ENCODE data around the gene CLEC20A. TPM values are rescaled to one million over a fixed set of nuclear protein-coding genes. Genes with fewer than 3 reads are reported as not detected.

CLEC20A gene
- total and polyA plus RNA-seq, 2 experiments from 2014 or later: not detected

DNA sequence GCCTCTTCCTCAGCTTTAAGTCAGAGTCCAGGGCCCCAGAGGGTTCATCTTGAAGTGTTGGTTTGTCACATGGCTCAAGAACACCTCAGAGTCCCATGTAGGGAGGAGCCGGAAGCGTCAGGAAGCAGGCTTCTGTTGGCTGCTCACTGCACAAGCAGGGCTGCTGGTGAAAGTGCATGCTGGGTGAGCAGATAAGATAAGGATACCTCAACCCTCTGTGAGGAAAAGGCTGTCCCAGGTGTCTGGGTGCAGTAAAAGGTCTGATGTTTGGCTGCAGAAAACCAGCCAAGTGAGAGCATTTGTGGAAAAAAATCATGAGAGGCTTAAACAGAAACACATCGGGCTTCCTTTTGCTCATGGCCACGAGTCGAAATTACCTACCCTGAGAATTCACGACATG is 9.9 kb upstream of the CLEC20A start:
- Histone ChIP-seq H3K36me3 (ENCODE audit: insufficient read depth) (no peaks in the 10 kb centered on the region), H3K27ac (ENCODE audit: low read depth) (no peak overlapping the region), H3K4me1 (ENCODE audit: insufficient read depth) (no peaks in the 10 kb centered on the region), H3K4me3 (no peak overlapping the region), H2AFZ (no peak overlapping the region), H3K9me2 (ENCODE audit: insufficient read depth) (no peaks in the 10 kb centered on the region; the same call in 1 of the 2 replicates), H3K79me2 (replicated peaks; ENCODE audit: insufficient read depth) (no peaks in the 10 kb centered on the region), H3K27me3 (ENCODE audit: insufficient read depth) (no peaks in the 10 kb centered on the region), H4K20me1 (replicated peaks; ENCODE audit: insufficient read depth) (no peaks in the 10 kb centered on the region), H3K4me2 (no peak overlapping the region), H3F3A (replicated peaks; ENCODE audit: low read depth) (no peaks in the 10 kb centered on the region)
- Mint-ChIP-seq H3K9me3 (no peaks in the 10 kb centered on the region), H3K27me3 (ENCODE audit: insufficient read depth, low read depth, poor library complexity) (peaks cover 4% of the 10 kb centered on the region), H3K36me3 (ENCODE audit: low read depth) (no peaks in the 10 kb centered on the region), H3K4me3 (no peak overlapping the region), H3K27ac (no peak overlapping the region), H3K4me1 (peaks cover 3% of the 10 kb centered on the region)
- TF ChIP-seq STAT1 (IDR thresholded peaks at IDR 0.05; ENCODE audit: unreplicated experiment) (no peak), ZNF462 (CRISPR knock-in tag; IDR thresholded peaks at IDR 0.05) (no peak), CREB1 (CRISPR knock-in tag; IDR thresholded peaks at IDR 0.05; ENCODE audit: low read depth) (no peak), ZNF114 (CRISPR knock-in tag; IDR thresholded peaks at IDR 0.05) (no peak)
- DNase-seq (ENCODE audit: low spot score) (no peak), ATAC-seq (no peak)

- H3K4me3 Mint-ChIP-seq: no peak overlapping the region
- H3K4me1 Mint-ChIP-seq: peaks cover 4% of the 10 kb centered on the region
- no peaks in the 10 kb centered on the region; the same call in 1 of the 2 replicates for H3F3A ChIP-seq (replicated peaks; ENCODE audit: low read depth)
- DNase-seq (ENCODE audit: low spot score) (no peak), ATAC-seq (no peak)
- H4K20me1 ChIP-seq (replicated peaks; ENCODE audit: insufficient read depth): no peaks in the 10 kb centered on the region
- H3K36me3 ChIP-seq (ENCODE audit: insufficient read depth): no peaks in the 10 kb centered on the region
- TF ChIP-seq EZH2 (IDR thresholded peaks at IDR 0.05; ENCODE audit: low read depth, unreplicated experiment) (no peak), POLR2AphosphoS5 (IDR thresholded peaks at IDR 0.05; ENCODE audit: low read depth) (no peak), ZNF114 (CRISPR knock-in tag; IDR thresholded peaks at IDR 0.05) (no peak), CREB1 (CRISPR knock-in tag; IDR thresholded peaks at IDR 0.05; ENCODE audit: low read depth) (no peak), EZH2phosphoT487 (IDR thresholded peaks at IDR 0.05; ENCODE audit: unreplicated experiment) (no peak), JUNB (IDR thresholded peaks at IDR 0.05; ENCODE audit: unreplicated experiment) (no peak), ZNF331 (CRISPR knock-in tag; IDR thresholded peaks at IDR 0.05; ENCODE audit: low read depth) (no peak), NANOG (IDR thresholded peaks at IDR 0.05; ENCODE audit: borderline replicate concordance) (no peak), STAT1 (IDR thresholded peaks at IDR 0.05; ENCODE audit: unreplicated experiment) (no peak)
- H3K4me1 ChIP-seq (ENCODE audit: insufficient read depth): no peaks in the 10 kb centered on the region
- no peaks in the 10 kb centered on the region for H3K79me2 ChIP-seq (replicated peaks; ENCODE audit: insufficient read depth)
- H3K9me2 ChIP-seq (ENCODE audit: insufficient read depth): no peaks in the 10 kb centered on the region; the same call in 1 of the 2 replicates
- no peaks in the 10 kb centered on the region for H3K27me3 ChIP-seq (ENCODE audit: insufficient read depth)
- no peak overlapping the region for H3K4me2 ChIP-seq
- no peak overlapping the region for H3K27ac Mint-ChIP-seq
- H3K4me3 ChIP-seq: no peak overlapping the region
- peaks cover 4% of the 10 kb centered on the region for H3K27me3 Mint-ChIP-seq (ENCODE audit: insufficient read depth, low read depth, poor library complexity)
- H3K36me3 Mint-ChIP-seq (ENCODE audit: low read depth): no peaks in the 10 kb centered on the region
- no peaks in the 10 kb centered on the region for H3K9me3 Mint-ChIP-seq
- no peak overlapping the region for H3K27ac ChIP-seq (ENCODE audit: low read depth)
- no peak overlapping the region for H2AFZ ChIP-seq
Observed at GRCh38 chr1:178506177-178506576, 9.4 kb upstream of the CLEC20A start.

Data from GM23338 (cell line).